Embryonic facial prominence (tissue), 1 donor: Measurements from ENCODE around the gene ZIC3.
A peak's percentile ranks its signal among the peaks of the same experiment; 100 is the strongest.
"Not testable (repeated sequence)": the region's sequence is repeated elsewhere in the genome, so short reads cannot be mapped to it uniquely, and the experiment has no call there.

ENCODE experiments used
- DNase-seq: peaks from one replicate; pipeline ENCODE4 v3.0.0-alpha.2; 2016; ENCODE audit errors: extremely low spot score

Gene ZIC3

DNA sequence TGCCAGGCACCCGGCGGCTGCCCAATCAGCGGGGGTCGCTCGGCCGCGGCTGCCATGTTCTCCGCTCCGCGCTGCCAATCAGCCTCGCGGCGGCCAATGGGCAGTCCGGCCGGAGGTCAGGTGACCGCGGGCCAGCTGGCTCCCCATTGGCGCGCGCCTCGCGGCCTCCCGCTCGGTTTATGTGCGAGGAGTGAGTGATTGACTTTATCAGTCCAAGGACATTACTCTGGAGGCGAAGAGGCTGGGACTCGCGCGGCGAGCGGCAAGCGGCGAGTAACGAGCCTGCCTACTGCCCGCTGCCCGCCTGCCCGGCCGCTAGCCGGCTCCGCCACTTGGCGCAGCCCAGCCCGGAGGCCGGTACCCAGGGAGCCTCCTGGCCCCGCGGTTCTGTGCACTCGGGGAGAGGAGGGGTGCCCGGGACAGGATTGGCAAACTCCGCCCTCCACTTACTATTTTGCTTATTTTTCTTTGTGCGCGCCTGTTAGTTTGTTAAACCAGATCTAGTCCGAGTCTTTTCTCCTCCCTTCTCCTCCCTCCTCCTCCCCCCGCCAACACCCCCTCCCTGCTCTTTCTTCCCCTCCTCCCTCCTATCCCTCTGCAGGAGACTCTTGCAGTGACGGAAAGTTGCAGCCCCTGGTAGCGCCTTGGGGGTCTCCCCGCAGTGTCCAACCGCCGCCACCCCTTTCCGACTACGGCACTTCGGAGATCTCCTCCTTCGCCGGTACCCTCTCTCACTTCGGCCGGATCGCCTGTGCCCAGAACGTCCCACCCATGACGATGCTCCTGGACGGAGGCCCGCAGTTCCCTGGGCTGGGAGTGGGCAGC is at the start of gene ZIC3:
TSS of gene ZIC3 (plus strand) at position 207 of the 825 bp plus-strand sequence. CDS start at position 772, 565 bp downstream.
- DNase-seq: peak; percentile 16

DNA sequence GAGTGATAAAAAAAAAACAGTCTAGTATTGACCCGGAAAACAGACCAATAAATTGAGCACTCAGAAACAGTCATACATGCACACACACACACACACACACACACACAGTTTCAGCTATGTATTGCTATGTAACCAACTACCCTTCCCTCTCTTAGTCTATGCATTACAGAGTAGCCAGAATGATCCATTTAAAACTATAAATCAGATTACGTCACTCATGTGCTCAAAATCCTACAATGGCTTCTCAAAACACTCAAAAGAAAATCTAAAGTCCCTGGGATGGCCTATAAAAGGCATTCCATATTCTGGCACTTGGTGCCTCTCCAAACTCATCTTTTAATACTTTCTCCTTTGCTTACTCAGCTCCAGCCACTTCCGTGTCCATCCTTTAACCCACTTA is 46.5 kb upstream of the ZIC3 start:
- no peak for DNase-seq

DNA sequence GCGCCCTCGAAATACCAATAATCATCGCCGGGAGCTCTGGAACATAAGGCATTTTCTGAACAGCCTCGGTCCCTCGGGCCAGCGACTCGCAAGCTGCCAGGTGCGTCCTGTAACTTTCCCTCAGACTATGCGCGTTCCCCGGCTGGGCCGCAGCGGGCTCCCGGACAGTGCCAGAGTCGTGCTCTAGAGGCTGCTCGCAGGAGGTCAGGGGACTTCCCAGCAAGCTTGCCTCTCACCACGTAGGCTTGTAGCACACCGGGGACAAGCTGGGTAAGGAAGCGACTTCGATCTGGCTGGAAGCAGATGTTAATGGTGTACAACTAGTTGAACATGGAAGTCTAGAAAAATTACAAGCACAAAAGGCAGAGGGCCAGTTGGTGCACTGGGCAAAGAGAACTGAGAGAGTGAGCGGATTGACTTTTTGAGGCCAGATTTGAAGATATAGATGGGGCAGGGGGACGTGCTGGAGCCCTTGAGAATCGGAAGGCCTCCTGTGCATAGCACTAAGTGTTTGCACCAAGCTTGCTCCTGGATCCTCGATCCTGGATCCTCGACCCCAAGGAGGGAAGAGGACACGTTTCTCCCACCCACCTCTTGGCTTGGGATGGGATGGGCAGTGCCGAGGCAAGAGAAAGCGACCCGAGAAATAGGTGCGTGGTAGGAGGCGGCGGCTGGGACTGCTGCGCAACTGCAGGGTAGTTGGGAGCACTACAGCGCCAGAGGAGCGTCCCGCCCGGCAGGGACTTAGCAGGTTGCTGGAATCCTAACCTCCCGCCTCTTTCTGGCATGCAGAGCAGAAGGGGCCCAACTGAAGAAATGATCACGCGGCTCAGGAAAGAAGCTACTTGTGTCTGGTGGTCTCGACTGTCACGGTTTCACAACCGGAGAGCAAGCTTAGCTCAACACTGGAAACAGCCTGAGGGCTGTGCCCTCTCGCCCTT is 19.9 kb upstream of the ZIC3 start:
- DNase-seq: no peak

DNA sequence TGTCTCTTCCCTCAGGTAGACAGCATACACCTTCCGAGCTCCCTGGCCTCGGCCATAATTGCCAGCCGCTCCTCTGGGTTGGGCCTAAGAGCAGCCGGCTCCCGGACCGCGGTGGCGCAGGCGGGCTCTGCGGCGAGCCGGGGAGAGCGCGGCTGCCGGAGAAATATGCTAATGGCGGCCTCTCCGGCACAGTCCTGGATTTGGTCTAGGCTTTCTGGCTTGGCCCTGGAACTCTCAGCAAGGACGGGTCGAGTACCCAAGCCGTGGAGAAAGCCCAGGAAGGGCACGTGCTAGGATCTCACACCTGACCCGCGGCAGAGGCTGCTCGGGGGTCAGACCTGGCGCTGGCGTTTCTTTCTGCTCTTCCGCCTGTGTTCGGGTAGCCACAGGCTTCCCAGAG is 18.6 kb upstream of the ZIC3 start:
- DNase-seq: no peak

DNA sequence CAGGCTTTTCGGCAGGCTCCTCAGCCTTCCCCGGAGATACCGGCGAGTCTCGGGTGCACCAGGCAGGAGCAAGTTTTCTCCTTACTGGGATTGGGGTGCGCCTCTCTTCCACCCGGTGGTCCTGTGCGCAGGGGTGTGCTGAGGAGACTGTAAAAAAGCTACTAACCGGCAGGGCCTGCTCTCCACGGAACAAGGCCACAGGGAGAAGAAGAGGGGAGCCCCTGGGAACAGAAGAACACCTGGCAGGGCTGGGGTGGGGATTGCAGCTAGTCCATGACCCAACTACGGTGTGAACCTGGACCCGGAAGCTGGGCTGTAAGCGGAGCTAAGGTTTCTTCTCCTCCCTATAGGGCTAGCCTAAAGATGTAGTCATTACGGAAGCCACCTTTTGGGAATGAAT is 17.7 kb upstream of the ZIC3 start:
- no peak for DNase-seq

DNA sequence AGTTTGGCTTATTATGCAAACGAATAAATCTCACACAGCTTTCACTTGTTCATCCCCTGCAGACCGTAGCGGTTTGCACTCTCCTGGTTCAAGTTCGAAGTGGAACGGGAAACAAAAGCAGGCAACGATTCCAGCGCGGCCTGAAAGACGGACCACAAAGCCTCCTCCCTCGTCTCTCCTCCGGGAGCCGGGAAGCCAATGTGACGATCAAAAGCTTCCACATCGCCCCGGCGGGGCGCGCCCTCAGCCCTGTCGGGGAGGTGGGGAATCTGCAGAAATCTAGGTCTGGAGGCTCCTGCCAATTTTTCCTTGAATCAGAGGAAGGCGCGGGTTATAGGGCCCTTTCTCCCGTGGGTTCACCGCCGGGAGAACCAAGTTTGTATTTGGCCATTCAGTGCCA is 16.9 kb upstream of the ZIC3 start:
- DNase-seq: no peak

DNA sequence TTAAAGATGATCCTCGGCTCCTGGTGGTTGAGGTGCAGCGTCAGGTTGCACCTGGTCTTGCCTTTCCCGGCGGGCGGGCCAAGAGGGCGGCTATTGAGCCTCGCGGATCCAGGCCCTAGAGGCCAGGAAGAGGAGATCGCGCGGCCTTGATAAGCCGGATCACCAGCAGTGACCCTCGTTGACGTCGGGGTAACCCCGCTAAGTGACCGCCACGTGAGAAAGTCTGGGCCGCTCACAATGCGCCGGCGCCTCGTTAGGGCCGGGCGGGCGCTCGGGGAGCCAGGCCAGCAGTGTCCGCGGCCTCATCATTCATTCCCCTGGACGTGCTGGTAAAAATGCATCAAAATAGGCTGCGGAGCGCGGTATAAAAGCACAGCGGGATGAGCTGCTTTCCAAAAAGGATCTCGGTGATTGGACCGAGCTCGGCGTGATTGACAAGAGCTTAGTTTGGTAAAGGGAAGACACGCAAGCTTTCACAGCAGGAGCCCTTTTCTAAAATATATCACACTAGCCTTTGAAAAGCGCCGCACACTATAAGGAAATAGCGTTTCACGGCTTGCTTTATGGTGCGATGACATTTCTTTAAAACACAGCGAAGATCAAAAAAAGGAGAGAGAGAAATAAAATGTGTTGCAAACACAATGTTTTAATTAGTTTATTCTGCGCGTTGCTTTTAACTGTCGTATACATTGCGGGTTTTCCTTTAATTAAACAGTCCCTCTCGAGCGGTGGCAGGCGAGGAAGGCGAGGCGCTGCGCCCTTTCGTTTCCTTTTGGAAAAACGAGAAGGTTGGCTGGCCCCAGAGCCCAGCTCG is 15.9 kb upstream of the ZIC3 start:
- no peak for DNase-seq

DNA sequence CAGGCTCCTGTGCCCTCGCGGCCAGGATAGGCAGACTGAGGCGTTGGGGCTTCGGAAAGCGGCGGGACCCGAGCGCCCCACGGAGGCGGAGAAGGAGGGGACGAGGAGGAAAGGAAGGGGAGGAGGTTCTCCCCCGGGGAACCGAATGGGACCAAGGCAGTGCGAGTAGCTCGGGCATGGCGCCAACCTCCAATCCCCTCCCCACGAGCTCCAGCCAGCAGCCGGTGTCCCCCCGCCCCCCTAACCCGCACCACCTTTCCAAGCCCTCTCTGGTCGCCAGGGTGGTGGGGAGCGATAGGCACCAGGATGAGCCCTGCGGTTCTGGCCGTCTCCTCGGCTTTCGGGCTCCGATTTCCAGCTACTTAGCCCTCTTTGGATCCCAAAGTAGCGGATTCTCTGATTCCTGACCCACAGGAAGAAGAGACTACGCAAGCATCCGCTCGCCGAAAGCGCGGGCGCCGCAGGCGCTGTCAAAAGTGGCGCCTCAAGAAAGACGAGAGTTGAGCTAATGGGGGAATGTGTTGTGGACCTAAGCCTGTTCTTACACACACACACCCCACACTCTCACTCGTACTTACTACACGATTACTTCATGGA is 15.2 kb upstream of the ZIC3 start:
- DNase-seq: no peak

DNA sequence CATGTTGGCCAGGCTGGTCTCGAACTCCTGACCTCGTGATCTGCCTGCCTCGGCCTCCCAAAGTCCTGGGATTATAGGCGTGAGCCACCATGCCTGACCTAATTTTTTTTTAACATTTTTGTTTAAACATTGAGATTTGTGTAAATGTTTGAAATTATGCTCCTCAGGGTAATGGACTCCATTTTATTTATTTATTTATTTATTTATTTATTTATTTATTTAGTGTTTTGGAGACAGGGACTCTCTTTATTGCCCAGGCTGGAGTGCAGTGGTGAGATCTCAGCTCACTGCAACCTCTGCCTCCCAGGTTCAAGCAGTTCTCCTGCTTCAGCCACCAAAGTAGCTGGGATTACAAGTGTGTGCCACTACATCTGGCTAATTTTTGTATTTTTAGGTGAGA is 13.8 kb upstream of the ZIC3 start:
- not testable (repeated sequence) for DNase-seq

DNA sequence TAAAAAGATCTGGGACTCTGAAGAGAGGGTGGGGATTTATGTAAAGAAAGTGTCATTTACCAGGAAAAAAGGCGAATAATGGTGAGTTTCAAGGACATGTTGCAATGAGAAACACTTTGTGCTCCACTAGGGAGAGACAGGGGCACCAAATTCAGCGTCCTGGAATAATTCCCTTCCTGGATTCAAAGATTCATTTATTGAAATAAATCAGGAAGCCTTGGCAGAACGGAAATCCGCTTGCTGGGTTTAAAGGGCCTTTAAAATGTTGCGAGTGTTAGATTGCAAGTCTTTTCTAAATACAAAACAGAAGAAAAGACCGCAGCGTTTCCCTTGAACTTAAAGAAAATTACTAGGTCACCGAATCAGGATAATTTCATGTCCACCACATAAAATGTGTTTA is 3.8 kb upstream of the ZIC3 start:
- DNase-seq: no peak

DNA sequence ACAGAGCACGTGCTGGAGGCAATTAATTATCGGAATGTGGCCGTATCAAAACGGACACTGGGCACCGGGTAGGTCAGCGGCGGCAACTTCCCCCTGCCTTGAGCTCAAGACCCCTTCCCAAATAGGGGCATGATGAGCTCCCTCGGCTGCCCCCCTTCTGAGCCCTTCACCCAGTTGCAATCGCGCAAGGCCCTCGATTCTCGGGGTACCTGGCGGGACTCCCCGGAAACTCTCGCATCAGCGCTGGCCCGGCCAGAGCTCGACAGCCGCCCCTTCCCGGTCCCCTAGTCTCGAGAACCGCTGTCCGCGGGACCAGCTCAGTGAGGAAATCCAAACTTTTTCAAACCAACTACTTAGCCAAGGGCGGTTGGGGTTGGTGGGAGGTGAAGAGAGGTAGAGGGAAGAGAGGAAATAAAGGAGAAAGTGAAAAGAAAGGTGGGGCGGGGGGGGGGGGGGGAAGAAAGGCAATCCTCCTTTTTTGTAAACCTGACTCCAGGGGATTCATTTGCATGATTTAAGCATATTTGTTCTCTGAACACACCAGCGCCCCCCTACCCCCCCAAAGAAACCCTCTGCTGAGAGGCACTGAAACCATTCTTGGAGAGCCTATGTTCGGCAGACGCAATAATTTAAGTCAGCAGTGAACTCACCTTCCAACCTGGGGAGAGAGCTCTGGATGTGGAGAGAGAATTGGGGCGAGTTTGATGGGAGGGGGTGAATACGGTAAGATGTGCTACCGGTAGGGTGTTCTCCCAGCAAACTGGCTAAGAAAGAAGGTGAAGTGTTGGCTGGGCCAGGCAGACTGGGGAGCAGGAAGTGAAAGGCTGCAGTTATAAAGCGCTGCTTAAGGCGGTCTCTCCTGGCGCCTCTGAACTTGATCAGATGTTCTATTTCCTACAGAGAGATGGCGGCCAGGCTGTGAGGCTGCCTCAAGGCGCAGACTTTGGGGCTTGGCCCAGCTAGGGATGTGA is 2.0 kb upstream of the ZIC3 start:
- DNase-seq: no peak

DNA sequence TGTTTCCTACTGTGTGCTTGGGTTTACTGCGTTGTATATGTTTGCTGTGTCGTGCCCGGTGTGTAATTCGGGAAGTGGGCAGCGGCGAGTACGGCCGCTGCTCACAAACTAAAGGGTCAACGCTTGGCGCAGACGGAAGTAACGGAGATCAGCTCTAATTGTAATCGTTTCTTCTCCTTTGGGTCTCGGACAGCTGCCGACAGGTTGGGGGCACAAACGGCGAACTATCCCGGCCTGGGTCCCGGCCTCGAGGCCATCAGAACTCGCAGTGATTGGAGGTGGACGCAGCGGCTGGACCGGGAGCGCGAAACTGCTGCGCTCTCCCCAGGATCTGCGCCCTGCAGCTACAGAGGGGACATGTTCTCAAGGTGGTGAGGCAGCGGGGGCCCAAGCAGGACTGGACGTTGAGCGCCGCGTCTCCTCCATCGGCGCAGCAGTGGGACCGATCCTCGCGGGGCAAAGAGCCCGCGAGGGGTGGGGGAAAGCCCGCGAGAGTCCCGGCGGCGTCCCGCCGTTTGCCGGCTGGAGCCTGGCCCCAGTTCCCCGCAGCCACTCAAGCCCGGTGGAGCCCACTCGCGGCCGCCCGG is 516 bp upstream of the ZIC3 start:
- DNase-seq: no peak

DNA sequence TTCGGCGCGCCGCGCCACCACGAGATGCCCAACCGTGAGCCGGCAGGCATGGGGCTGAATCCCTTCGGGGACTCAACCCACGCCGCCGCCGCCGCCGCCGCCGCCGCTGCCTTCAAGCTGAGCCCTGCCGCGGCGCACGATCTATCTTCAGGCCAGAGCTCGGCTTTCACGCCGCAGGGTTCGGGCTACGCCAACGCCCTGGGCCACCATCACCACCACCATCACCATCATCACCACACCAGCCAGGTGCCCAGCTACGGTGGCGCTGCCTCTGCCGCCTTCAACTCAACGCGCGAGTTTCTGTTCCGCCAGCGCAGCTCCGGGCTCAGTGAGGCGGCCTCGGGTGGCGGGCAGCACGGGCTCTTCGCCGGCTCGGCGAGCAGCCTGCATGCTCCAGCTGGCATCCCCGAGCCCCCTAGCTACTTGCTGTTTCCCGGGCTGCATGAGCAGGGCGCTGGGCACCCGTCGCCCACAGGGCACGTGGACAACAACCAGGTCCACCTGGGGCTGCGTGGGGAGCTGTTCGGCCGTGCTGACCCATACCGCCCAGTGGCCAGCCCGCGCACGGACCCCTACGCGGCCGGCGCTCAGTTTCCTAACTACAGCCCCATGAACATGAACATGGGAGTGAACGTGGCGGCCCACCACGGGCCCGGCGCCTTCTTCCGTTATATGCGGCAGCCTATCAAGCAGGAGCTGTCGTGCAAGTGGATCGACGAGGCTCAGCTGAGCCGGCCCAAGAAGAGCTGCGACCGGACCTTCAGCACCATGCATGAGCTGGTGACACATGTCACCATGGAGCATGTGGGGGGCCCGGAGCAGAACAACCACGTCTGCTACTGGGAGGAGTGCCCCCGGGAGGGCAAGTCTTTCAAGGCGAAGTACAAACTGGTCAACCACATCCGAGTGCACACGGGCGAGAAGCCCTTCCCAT is 1.1 kb downstream of the ZIC3 start:
- DNase-seq: no peak

DNA sequence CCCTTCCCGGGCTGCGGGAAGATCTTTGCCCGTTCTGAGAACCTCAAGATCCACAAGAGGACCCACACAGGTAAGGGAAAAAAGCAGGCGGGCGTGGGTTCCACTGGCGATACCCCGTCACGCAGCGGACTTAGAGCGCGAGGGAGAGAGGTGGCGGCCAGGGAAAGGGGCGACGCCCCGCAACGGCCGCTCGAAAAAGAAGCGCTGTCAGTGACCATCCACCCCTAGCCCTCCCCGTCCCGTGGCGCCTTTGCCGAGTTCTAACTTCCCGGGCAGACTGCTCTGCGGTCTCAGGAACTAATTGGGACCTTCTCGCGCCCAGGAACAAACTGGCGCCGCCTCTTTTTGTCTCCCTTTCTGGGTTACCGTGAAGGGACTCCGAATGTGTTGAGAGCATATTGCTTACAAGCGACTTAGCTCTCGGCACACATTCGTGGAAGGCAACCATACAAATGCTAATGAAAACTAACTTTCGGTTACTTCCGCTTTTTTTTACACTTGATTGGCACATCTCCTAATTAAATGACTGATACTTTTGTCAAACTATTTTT is 1.8 kb downstream of the ZIC3 start:
- DNase-seq: no peak

DNA sequence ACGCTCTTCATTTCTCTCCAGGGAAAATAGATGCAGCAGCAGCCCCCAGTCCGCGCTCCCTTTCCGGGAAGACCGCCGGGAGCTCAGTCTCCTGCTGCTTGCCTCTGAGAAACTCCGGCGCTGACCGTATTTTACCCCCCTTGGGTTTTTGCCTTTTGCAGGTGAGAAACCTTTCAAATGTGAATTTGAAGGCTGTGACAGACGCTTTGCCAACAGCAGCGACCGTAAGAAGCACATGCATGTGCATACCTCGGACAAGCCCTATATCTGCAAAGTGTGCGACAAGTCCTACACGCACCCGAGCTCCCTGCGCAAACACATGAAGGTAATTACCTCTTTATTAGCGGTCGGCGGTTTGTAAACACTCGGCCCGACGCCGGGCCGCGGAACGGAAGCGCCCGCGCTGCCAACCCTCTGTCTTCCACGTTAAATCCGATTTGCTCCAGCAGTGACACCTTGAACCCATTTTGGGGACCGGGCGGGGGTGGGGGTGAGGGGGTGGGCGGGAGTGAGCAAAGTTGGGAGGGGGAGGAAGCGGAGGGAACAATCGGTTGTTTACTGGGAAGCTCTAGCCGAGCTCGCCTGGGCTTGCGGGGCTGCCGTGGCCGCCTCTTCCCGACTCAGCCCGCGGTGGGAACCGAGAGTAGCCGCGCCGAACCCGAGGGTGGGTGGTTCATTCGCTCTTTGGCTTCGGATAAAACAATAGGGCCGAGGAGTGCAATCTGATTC is 3.0 kb downstream of the ZIC3 start:
- no peak for DNase-seq

DNA sequence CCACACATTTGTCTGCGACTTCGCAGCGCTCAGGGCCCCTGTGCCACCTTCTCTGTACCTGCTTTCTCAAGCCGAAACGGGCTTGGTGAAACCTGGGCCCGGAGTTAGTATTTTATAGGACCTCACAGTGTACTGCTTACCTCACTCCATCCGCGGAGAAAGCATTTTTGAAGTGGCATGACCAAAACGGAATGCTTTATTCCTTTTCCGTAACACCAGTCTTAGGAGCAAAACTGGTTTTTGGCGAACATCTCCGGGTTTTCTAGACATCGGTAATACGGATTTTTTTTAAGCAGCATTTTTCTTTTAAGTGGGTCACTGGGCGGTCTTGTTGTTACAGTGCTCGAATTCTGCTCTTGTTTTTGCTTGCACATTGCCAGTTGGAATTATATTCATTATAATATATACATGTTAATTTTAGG is 3.6 kb downstream of the ZIC3 start:
- DNase-seq: no peak

DNA sequence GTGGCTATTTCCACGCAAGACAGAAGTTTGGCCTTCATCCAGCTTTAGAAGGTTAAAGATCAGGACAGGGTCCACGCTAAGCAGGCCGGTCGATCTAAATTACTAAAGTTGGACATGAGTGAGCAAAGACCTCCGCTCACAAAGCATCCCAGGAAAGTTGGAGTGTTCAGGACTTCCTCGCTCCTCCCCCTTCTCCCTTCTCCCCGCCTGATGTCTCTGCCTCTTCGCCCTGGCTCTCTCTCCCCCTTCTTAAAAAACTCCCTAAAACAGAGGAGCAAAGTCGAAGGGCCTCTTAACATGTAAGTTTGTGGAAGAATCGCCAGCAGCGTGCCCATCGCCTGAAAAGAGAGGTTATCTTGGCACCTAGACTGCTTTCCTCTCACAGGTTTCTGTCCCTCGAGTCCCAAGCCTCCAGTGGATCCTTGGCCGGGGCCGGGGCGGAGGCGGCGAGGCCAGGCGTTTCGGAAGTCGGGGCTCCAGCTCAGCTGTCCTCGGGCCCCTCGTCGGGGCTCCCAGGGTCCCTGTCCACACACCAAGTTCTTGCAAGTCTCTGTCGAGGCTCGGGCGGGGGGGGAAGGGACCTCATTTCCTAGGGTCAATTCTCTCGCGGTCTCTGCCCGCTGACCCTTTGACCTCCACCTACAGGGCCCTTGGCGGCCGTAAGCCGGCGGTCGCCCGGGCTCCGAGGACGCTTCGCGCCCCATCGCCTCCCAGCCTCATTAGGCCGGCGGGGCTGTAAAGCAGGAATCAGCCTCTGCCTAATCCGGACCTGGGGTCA is 7.6 kb downstream of the ZIC3 start:
- DNase-seq: no peak
